ENCODE results near the gene MYO15B.
"Not testable (repeated sequence)": the region's sequence is repeated elsewhere in the genome, so short reads cannot be mapped to it uniquely, and the experiment has no call there.

Gene MYO15B

DNA sequence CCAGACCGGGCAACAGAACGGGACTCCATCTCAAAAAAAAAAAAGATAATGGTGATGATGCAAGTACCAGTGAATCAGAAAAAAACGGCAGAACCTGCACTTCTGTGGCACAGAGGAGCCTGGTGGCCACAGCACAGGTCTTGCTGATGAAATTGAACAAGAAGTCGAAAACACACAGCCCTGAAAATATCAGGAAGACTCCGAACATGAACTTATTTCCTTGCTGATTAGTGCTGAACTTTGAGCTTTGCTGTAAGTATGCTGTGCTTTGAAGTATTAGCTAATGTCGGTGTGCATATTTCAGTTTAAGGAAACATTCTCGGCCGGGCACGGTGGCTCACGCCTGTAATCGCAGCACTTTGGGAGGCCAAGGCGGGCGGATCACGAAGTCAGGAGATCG lies 10.9 kb upstream of the MYO15B start:
- DNase-seq: no peak

DNA sequence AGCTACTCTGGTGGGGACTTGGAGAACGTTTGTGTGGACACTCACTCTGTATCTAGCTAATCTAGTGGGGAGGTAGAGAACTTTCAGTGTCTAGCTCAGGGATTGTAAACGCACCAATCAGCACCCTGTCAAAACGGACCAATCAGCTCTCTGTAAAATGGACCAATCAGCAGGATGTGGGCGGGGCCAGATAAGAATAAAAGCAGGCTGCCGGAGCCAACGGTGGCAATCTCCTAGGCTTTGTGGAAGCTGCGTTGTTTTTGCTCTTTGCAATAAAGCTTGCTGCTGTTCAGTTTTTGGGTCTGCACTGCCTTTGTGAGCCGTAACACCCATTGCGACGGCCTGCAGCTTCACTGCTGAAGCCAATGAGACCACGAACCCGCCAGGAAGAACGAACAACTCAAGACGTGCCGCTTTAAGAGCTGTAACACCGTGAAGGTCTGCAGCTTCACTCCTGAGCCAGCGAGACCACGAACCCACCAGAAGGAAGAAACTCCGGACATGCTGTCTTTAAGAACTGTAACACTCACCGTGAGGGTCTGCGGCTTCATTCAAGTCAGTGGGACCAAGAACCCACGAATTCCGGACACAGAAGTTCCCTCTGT lies 6.4 kb upstream of the MYO15B start:
- not testable (repeated sequence) for DNase-seq

DNA sequence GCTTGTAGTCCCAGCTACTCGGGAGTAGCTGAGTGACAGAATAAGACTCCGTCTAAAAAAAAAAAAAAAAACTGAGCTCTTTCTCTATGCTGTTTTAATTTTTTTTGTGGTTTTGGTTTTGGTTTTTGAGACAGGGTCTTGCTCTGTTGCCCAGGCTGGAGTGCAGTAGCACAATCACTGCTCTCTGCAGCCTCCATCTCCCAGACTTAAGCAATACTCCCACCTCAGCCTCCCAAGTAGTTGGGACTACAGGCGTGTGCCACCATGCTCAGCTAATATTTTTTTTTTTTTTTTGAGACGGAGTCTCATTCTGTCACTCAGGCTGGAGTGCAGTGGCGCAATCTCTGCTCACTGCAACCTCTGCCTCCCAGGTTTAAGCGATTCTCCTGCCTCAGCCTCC lies 4.4 kb upstream of the MYO15B start:
- not testable (repeated sequence) for DNase-seq

DNA sequence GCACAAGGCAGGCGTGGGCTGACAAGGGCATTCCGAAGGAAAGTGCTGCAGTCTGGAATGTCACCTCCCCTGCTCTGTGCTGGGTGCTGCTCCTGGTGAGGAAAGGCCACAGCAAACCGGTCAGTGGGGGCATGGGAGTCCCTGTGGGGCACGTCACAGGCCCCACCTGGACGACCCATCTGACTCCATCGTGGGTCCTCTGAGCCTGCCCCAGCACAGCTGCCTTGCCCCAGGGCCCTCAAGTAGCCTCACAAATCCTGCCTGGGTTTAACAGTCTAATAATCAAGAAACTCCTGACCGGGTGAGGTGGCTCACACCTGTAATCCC lies 2.8 kb upstream of the MYO15B start:
- DNase-seq: no peak

DNA sequence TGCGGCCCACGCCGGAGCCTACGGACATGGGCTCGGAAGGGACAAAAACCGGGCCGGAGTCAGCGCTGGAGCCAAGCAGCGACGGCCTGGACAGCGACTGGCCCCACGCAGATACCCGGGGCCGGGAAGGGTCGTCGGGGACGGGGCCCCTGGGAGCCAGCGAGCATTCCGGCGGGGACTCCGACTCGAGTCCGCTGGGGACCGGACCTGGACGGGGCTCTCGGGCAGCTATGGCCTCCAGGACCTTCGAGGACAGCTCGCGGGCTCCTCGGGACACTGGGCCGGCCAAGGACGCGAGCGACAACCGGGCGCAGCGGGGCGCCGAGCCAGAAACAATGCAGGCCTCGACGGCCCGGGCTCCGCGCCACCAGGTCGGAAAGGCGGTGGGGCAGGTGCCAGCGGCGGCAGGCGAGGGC lies 1.0 kb downstream of the MYO15B start:
- no peak for DNase-seq

DNA sequence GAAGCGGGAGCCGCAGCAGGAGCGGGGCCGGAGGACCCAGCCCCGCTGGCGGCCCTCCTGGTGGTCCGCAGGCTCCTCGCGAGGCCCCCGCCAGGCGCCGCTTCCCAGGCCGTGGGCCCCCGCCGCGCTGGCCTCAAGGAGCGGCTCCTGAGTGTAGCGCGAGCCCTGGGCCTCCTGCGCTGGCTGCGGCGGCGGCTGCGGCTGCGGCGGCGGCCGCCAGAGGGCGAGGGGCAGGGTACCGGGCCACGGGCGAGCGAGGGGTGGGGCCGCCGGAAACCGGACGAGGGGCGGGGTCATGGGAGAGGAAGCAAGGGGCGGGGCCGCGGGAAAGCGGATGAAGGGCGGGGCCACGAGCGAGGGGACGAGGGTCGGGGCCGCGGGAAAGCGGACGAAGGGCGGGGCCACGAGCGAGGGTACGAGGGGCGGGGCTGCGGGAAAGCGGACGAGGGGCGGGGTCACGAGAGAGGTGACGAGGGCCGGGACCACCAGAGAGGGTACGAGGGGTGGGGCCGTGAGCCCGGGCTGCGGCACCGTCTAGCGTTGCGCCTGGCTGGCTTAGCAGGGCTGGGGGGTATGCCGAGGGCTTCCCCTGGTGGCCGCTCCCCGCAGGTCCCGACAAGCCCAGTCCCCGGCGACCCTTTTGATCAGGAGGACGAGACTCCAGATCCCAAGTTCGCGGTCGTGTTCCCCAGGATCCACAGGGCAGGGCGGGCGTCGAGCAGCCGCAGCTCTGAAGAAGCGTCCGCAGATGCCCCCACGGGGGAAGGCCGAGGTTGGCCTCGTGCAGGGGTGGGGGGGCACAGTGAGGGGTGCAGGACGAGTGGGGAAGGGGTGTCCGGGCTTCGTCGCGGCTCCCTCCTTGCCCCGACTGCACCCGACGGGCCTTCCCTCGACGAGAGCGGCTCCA lies 1.7 kb downstream of the MYO15B start:
- DNase-seq: peak; percentile 88 to 91

DNA sequence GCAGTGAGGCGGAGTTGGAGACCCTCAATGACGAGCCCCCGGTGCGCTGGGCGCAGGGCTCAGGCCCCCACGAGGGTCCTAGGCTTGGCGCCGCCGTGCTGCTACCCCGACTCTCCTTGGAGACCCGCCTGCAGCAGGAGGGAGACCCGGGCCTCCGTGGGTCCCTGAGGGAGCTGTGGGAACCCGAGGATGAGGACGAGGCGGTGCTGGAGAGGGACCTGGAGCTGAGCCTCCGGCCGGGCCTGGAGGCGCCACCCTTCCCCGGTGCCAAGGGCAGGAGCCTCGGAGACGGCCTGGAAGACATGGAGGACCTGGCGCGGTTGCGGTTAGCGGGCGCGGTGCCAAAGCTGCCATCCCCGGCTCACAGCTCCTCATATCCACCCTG lies 2.3 kb downstream of the MYO15B start:
- no peak for DNase-seq

DNA sequence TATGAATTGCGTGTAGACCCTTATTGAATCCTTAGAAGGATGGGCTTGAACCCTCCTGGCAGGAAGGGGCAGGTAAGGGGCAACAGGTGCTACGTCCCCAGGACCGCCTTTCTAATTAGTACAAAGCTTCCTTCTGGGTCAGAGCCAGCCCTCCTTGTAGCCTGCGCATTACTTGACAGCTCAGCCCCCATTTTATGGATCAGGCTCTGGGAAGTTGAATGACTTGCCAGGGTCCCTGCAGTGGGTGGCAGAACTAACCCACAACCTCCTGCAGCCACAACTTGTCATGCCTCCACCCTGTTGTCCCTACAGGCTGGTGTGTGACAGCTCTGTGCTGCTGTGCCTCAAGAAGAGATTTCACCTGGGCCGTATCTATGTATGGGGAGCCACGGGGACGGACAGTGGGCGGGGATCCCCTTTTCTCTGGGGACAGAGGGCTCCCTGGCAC lies 2.7 kb downstream of the MYO15B start:
- DNase-seq: no peak

DNA sequence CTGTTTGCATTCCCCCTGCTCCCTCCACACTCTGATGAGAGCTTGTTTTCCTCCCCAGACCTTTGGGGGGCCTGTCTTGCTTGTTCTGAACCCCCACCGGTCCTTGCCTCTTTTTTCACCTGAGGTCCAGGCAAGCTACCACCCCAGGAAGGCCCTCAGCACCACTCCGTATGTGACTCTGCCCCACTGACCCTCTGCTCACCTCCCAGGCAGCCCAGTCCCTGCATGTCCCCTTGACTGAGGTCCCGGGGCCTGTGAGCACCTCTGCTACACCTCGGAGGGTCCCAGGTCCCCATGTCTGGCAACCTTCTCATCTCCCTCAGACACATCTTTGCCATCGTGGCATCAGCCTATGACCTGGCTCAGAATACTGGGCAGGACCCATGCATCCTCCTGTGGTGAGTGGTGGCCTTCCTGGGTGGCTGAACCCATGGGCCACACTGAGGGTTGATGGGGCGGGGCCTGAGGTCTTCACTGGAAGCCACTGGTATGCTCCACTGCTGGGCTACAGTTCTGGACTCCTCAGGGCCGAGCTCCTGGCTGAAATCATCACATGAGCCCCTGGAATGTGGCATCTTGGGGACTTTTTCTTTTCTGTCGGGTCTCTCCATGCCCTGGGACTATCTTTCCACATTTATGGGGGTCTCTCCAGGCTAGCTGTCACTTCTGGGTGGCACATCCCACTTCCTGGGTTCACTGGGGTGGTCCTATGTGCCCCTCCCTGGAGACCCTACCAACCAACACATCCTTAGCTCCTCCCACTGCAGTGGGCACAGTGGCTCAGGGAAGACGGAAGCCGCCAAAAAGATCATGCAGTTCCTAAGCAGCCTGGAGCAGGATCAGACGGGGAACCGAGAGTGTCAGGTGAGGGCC lies 3.5 kb downstream of the MYO15B start:
- DNase-seq: no peak

DNA sequence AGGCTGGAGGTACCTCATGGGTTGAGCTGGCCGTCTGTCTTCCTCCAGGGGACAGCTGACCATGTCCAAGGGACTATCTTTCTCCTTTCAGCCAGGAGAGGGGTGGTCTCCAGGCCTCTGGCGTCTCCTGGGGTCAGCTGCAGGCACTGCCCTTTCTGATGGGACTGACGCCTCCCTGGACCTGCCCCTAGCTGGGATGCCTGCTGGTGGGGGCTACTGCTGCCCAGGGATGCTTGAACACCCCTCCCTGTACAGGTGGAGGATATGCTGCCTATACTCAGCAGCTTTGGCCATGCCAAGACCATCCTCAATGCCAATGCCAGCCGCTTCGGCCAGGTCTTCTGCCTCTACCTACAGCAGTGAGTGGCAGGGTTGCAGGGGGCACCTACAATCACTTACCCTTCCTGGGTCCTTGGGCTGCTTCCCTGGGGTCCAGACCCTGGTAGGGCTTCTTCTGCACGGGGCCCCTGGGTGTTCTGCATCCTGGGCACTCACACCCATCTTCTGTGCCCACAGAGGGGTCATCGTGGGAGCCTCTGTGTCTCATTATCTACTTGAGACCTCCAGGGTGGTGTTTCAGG lies 4.2 kb downstream of the MYO15B start:
- no peak for DNase-seq

DNA sequence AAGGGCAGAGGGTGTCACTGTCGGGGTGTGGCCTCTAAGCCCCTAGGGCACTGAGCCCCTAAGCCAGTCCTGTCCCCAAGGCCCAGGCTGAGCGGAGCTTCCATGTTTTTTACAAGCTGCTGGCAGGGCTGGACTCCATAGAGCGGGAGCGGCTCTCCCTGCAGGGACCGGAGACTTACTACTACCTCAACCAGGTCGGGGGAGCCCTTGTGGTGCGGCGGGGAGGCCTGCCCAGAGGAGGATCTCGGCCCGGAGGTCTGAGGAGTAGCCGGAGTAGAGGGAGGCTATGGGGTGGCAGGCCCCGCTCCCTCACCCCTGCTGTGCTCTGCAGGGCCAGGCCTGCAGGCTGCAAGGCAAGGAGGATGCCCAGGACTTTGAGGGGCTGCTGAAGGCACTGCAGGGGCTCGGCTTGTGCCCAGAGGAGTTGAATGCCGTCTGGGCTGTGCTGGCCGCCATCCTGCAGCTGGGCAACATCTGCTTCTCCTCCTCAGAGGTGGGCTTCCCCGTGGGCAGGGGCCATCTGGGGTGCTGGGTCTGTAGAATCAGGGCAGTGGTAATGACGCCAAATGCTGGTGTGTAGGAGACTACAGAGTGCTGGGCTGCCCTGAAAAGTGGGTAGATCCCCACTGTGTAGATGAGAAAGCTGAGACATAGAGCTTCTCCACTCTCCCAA lies 4.9 kb downstream of the MYO15B start:
- no peak for DNase-seq

DNA sequence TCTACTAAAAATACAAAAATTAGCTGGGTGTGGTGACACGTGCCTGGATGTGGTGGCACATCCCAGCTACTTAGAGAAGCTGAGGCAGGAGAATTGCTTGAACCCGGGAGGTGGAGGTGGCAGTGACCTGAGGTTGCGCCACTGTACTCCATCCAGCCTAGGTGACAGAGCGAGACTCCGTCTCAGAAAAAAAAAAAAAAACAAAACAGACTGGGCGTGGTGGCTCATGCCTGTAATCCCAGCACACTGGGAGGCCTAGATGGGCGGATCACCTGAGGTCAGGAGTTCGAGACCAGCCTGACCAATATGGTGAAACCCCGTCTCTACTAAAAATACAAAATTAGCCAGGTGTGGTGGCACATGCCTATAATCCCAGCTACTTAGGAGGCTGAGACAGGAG lies 5.8 kb downstream of the MYO15B start:
- DNase-seq: not testable (repeated sequence)

DNA sequence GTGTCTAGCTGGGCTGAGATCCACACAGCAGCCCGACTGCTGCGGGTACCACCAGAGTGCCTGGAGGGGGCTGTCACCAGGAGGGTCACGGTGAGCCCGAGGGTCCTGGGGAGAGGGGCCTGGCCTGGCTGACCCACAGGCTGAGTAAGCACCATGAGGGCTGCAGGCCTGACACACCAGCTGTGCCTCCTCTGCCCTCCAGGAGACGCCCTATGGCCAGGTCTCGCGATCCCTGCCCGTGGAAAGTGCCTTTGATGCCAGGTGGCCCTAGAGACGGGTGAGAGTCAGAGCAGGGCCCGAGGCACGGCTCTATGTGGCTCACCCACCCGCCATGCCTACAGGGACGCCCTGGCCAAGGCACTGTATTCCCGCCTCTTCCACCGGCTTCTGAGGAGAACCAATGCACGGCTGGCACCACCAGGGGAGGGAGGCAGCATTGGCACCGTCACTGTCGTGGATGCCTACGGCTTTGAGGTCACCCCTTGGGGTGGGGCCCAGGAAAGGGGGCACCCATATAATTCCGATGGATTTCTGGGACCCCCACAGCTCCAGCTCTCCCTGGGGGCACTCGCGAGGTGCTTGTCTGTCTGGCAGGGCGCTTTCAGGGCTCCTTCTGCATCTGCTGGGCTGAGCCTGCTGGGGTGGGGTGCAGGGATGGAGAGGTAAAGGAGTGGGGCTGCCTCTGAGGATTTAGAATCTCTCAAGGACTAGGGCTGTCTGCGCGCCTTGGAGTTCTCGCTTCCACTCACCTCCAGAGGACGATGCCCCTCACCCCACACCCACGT lies 7.1 kb downstream of the MYO15B start:
- peak; percentile 70 to 84 for DNase-seq

DNA sequence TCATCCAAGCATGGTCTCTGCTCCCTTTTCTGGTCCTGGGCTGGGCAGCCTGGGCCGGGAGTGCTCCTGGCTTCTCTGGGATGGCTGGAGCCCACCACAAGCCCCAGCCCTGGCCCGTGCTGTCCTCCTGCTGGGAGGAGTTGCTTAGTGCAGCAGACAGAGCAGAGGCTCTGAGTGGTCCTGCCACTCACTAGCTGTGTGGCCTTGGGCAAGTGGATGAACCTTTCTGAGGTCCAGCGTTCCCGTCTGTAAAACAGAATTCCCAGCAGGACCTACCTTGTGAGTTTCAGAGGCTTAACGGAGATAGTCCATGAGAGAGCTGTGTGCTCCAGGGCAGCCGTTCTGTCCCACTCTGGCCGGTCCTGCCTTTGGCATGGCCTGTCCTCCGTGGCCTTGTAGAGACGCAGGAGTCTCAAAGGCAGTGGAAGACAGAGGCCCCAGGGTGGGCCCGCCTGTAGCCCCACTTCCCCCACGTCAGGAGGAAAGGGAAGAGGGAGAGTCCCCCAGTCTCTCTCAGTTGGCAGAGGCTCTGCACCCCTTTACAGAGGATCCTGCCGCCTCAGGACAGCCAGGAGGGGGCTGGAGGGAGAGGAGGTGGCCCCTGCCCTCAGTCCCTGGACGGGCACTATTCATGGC lies 7.8 kb downstream of the MYO15B start:
- no peak for DNase-seq

DNA sequence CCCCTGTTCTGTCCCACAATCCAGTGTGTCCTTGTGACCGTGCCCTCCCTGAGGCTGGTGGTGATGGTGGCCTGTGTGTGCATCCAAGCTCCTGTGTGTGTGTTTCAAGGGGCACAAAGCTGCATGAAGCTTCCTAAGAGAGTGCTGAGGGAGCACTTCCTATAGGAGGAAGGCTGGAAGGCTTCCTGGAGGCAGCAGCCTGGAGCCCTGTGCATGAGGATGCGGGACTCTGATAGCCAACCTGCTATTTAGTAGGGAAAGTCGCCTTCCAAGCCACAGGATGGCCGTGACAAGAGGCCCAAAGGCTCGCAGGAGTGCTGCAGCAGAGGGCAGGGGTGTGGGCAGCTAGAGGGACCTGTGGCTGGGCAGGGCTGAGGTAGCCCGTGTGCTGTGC lies 8.3 kb downstream of the MYO15B start:
- no peak for DNase-seq

DNA sequence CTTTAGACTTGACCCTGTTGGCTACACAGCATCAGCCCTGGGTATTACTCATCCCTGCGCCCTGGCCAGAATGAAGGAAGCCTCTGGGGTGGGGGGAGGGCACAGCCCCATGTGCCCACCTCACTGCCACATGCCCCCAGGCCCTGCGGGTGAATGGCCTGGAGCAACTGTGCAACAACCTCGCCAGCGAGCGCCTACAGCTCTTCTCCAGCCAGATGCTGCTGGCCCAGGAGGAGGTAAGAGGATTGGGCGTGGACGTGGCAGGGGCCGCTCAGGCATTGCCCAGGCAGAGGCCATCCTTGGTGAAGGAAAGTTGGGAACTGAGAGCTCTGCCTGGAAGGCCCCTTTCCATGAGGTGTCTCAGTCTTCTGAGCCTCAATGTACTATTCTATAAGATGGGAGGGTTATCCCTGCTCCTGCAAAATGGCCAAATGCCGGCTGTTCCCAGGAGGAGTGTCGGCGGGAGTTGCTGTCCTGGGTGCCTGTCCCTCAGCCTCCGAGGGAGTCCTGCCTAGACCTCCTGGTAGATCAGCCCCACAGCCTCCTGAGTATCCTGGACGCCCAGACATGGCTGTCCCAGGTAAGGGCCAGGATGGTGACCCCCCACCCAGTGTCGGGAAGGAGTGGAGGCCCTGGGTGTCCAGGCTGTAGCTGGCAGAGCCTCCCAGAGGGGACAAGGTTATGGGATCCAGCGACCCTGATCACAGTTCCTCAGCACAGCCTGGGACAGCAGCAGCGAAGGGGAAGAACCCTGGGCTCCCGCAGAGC lies 8.9 kb downstream of the MYO15B start:
- DNase-seq: no peak

DNA sequence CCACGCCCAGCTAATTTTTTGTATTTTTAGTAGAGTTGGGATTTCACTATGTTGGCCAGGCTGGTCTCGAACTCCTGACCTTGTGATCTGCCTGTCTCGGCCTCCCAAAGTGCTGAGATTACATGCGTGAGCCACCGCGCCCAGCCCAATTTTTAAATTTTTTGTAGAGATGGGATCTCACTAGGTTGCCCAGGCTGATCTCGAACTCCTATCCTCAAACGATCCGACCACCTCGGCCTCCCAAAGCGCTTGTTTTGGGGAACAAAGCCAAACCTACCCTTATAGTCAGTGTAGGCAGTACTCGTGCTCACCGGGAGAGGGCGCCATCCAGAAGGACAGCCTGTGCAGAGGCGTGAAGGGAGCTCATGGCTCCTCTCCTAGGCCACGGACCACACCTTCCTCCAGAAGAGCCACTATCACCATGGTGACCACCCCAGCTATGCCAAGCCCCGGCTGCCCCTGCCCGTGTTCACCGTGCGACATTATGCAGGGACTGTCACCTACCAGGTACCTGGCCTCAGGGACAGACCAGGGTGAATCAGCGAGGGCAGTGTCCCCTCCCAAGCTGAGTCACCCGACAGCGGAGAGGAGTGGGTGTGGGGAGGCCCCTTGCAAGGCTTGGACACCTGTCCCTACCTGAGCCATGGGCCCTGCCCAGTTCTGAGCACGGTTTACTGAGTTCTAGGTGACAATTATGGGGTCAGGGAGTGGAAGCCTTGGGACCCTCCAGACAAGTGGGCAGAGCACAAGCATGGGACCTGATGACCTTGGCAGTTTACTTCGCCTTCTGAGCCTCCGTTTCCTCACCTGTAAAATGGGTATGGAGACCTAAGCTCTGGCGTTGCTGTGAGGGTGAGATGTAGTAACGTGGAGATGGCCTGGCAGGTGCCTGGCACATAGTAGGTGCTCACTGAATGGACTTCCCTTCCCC lies 13.7 kb downstream of the MYO15B start:
- DNase-seq: peak; percentile 67 to 70

DNA sequence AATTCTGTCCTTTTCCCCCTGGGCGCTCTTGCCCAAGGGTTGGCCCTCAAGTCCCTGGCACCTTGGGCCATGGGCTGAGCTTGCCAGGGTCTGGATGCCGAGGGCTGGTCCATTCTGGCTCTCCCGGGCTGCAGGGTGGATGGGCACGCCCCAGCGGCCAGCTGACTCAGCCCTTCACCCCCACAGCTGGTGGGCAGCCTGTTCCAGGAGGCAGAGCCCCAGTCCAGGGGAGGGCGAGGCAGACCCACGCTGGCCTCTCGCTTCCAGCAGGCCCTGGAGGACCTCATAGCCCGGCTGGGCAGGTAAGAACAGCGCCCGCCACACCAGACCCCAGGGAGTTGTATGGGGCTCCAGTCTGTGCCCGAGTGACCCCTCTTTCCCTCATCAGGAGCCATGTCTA lies 15.0 kb downstream of the MYO15B start:
- no peak for DNase-seq

DNA sequence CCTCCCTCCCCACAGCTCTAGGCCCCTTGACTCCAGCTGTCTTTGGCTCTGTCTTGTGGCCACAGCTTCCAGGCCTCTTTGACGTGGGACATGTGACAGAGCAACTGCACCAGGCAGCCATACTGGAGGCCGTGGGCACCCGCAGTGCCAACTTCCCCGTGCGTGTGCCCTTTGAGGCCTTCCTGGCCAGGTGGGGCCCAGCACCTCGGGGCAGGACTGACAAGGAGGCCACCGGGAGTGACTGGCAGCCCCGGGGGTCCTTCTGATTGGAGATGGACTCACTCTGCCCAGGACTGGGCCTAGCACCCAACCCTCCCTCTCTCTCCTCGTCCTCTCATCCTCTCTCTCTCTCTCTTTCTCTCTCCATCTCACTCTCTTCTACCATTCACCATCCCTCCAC lies 15.5 kb downstream of the MYO15B start:
- no peak for DNase-seq

All from SHP77 (cell line).